DMS 273 (cell line): ENCODE measurements around the gene DDX19B.
"Not testable (repeated sequence)": the region's sequence is repeated elsewhere in the genome, so short reads cannot be mapped to it uniquely, and the experiment has no call there.

ENCODE experiments used
- DNase-seq: peaks from one replicate; lab custom pipeline; 2025; ENCODE audit not compliant: unreplicated experiment; lab: John Stamatoyannopoulos, UW

The DDX19B gene

GRCh38 chr16:70287304-70287971, 11.5 kb upstream of the DDX19B start:
- DNase-seq, result not testable (repeated sequence)

GRCh38 chr16:70289229-70290094, 9.5 kb upstream of the DDX19B start, which contains the start of gene AARS1:
TSS of gene AARS1 (minus strand) at chr16:70289506. CDS start at chr16:70282763, 6,743 bp downstream.
- peak; percentile 100 for DNase-seq

GRCh38 chr16:70290949-70291519, 8.0 kb upstream of the DDX19B start:
- no peak for DNase-seq

GRCh38 chr16:70292148-70292547, 6.8 kb upstream of the DDX19B start:
- not testable (repeated sequence) for DNase-seq

- DNase-seq, result no peak
These were observed 4.5 kb upstream of the DDX19B start for GRCh38 chr16:70294385-70295025.

GRCh38 chr16:70295634-70296033, 3.4 kb upstream of the DDX19B start:
- DNase-seq, result no peak

DNA sequence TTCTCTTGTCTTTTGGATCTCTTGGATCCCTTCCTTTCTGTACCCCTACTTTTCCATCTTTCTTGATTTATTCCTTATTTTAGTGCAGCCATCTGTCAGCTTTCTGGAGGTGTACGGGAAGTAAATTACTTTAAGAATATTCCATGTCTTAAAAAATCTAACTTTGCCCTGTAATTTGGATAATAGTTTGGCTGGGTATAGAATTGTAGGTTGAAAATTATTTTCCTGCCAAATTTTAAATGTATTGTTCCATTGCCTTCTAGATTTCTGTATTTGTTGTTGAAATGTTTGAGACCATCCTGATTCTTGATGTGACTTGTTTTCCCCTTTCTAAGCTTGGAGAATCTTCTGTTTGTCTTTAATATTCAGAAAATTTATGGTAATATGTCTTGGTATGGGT, 2.1 kb downstream of the DDX19B start:
- no peak for DNase-seq

- DNase-seq, result no peak
These were observed 3.8 kb downstream of the DDX19B start for GRCh38 chr16:70302745-70303144.

DNA sequence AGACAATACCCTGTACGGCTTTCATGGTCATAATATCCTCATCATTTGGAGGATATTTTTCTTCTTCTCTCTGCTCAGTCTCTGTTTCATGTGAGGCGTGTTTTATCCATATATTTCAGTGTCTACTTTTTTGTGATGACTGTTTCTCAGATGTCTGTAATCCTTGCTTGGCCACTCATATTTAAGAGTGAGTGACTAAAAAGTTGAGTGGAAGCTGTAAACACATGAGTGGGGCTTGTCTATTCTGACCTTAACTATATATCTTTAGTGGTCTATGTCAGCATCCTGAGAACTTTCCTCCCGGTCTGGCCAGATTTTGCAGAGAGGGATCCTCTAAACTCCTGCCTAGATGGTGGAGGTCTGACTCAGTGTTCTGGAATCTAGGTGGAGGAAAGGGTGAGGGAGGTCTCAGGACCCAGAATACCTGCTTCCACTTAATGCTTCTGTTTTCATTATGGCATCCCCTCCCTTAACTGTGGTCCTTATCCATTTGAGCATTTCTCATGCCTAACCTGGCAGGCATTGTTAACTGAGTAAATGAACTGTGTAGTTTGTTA, 6.0 kb downstream of the DDX19B start:
- no peak for DNase-seq

DNA sequence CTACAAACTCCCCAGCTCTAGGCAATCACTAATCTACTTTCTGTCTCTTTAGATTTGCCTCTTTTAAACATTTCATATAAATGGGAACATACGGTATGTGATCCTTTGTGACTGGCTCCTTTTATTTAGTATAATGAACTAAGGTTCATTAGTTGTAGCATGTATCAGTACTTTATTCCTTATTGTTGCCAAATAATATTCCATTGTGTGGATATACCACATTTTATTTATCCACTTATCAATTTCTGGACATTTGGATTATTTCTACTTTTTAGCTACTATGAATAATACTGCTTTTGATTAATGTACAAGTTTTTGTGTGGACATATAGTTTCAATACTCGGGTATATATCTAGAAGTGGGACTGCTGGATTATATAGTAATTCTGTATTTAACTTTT, 7.9 kb downstream of the DDX19B start:
- no peak for DNase-seq

DNA sequence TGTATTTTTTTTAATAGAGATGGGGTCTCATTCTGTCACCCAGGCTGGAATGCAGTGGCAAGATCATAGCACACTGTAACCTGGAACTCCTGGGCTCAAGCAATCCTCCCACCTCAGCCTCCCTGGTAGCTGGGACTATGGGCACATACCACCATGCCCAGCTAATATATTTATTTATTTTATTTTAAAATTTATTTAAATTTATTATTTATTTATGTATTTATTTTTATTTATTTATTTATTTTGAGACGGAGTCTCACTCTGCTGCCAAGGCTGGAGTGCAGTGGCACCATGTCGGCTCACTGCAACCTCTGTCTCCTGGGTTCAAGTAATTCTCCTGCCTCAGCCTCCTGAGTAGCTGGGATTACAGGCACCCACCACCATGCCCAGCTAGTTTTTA, 8.7 kb downstream of the DDX19B start:
- DNase-seq, result not testable (repeated sequence)

DNA sequence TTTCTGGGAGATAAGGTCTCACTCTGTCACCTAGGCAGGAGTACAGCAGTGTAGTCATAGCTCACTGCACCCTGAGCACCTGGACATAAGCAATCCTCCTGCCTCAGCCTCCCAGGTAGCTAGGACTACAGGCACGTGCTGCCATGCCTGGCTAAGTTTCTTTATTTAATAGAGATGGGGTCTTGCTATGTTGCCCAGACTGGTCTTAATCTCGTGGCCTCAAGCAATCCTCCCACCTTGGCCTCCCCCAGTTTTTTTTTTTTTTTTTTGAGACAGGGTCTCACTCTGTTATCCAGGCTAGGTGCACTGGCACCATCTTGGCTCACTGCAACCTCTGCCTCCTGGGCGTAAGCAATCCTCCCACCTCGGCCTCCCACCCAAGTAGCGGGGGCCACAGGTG, 21.1 kb downstream of the DDX19B start:
- DNase-seq, result no peak

GRCh38 chr16:70324998-70325747, 26.2 kb downstream of the DDX19B start:
- DNase-seq, result no peak

GRCh38 chr16:70331091-70331490, 32.1 kb downstream of the DDX19B start:
- DNase-seq, result no peak

DNA sequence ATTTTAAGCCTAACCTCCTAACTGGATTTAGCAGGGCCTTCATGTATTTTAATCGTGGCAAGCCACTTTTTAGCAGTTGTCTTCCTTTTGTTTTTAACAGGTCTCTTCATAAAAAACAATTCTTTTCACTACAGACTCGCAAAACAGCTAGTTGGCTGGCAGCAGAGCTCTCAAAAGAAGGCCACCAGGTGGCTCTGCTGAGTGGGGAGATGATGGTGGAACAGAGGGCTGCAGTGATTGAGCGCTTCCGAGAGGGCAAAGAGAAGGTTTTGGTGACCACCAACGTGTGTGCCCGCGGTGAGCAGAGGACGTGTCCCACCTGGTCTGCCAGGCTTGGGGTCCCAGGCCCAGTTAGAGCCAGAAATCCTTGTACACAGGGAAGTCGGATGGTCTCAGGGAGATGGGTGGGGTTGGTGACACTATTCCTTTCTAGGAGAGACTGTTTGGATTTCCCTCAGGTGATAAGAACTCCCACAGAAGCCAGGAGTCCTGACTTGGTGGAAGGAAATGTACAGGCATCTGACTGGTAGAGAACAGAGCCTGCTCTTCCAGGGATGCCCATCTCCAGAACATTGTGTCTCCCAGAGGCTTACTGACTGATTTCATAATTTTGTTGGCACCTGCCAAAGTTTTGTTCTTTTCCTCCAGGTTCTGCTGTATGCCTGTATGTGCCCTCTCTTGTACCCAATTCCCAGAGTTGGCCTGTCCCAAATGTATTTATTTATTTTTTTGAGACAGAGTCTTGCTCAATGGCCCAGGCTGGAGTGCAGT, 32.8 kb downstream of the DDX19B start:
- peak; percentile 53 for DNase-seq

- not testable (repeated sequence) for DNase-seq
These were observed 33.7 kb downstream of the DDX19B start for GRCh38 chr16:70332728-70333127.

GRCh38 chr16:70337814-70338213, 38.8 kb downstream of the DDX19B start:
- no peak for DNase-seq

DNA sequence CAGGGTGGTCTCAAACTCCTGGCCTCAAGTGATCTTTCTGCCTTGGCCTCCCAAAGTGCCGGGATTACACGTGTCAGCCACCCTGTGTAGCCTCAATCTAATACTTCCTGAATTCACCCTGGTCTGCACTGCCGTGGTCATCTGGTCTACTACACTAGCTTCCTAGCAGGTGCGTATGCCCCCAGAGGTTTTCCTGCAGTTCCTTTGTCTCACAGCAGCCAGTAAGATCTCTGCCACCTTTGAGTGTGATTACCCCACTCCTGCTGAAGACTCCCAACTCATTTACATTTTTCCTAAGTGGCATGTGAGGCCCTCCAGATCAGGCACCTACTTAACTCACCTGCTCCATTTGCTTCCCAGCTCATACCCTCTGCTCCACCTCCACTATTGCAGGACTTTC, 42.6 kb downstream of the DDX19B start:
- DNase-seq, result no peak

DNA sequence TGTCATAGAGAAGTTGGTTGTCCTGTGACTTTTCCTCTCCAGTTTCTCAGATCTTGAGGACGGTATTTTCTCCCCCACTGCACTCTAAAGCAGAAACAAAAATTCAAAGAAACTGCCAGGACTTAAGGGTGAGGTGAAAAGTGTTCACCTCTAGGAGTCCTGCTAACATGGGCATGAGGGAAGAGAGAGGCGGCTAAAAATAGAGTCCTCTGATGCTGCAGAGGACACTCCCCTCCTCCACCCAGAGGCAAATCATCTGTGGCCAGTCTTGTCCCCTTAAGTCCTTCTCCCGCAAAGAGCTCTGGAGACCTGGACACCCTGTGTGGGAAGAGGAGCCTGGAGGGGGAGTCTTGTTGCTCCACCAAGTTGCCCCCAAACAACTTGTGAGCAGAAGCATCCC, 43.0 kb downstream of the DDX19B start:
- no peak for DNase-seq

DNA sequence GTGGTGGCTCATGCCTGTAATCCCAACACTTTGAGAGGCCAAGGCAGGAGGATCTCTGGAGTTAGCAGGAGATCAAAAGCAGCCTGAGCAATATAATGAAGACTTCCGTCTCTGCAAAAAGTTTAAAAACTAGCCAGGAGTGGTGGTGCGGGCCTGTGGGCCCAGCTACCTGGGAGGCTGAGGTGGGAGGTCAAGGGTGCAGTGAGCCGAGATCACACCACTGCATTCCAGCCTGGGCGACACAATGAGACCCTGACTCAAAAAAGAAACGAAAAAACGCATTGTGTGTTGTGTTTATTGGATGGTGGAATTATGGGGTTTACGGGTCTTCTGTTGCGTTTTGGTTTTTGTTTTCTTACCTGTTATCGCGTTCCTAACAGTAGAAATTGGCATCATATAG, 46.9 kb downstream of the DDX19B start:
- DNase-seq, result no peak
